GM21576 (cell line): ENCODE measurements around the gene OR56A3.

ENCODE experiments used
- ATAC-seq: cut with Tn5 transposase; IDR thresholded peaks from one replicate; pipeline ENCODE4 v1.9.1; 2021; ENCODE audit warnings: mild to moderate bottlenecking, moderate library complexity; ENCODE audit not compliant: unreplicated experiment

Gene OR56A3

DNA sequence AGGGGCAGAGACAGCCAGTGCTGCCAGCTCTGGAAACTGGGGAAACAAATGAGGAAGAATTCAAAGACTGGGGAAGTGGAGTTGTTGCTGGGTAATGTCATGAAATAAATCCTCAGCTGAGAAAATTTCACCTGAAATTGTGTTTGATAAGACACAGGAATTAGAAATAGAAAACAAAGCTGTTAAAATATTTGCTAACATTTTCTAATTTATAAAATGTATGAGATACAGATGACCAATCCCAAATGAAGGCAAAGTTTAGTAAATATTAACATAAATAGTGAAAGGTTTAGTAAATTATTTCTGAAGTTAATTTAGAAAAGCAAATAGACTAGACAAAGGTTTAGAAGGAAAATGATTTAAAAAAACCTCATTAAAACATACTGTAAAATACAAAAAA is 26.3 kb downstream of the OR56A3 start, which contains the start of gene OR56A5:
TSS of gene OR56A5 (minus strand) at position 101 of the 400 bp plus-strand sequence. CDS start at position 101, 0 bp downstream.
- ATAC-seq, result no peak

DNA sequence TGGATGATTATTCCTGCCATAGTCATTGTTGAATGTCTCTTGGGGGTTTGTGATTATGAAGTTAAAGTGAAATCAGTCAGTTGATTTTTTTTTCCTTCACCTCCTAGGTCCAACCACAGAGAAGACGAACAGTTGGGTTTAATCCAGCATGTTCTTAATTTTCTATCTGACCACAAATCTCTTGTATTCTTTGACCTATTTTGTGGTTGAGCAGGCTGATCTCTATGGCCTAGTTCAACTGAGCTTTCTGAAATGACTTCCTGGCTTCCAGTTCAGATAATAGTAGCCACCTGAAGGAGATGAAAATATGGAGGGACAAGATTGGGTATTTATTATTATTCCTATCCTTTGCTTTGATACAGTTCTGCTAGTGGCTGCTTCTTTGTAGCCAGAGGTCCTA is 31.5 kb downstream of the OR56A3 start:
- ATAC-seq, result no peak

DNA sequence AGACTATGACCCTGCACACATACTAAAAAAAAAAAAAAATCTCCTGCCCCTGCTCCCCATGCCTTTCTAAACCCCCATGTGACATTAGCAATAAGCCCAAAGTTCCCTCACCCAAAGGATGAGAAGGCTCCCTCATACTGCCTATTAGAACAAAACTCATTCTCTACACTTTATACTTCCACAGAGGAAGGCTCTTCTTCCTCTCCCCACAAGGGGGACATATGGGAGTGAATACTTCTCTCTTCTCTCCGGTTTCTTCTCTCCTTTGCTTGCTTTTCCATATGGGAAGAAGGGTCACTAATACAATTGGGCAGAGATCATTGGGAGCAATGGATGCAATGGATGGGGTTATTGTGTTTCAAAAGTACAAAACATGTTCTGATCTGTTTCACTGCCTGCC is 41.4 kb downstream of the OR56A3 start:
- no peak for ATAC-seq

DNA sequence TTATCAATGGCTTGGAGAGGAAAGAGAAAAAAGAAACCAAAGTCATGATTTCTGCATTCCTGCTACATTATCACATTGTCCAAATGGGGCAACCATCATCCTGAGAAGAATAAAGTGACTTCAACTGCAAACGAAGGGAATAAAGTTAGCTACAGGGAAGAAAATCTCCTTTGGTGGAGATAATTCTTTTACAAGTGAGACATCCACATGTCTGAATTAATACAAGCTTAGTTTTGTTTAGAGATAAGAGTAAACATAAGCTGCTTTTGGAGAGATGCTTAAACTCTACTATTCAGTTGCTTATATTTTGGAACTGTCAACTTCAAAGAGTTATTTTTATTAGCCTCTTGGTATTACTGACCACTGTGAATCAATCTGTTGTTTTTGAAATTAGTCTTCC is 44.8 kb downstream of the OR56A3 start, which contains the start of gene OR52L1:
TSS of gene OR52L1 (minus strand) at position 101 of the 400 bp plus-strand sequence. CDS start at position 46, 55 bp downstream.
- ATAC-seq, result no peak

DNA sequence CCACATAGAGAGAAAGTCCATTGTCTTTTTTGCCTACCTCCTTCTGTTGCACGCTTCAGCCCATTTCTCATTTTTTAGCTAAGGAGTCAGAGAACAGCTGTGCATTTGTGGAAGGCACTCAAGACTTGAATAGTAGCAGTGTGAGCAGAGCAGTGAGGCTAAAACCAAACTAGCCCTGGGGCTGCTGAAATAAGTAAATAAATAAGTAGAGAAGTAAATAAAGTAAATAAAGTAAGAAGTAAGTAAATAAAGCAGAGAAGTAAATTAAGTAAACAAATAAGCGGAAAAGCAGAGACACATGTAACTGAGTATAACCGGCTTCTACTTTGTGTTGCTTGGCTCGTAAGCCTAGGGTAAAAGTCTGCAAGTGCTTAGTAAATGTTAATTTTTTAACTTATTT is 47.2 kb downstream of the OR56A3 start:
- no peak for ATAC-seq

DNA sequence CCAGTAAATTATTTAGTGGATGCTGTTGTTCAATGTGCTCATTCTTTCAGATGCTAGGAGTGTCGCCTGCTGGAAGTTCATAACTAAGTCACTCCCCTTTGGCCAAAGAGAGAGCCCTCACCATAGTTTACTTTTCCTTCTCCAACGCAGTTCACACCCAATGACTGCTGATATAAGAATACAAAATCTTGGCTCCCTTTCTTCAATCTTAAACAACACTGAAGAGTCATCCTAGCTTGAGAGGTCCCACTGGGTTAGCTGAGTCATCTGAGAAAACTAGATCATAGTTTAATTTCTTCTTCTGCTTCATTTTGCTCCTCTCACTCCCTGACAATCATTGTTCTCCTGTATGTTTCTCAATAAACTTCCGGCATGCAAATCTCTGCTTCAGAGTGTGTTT is 50.1 kb downstream of the OR56A3 start:
- ATAC-seq, result no peak

DNA sequence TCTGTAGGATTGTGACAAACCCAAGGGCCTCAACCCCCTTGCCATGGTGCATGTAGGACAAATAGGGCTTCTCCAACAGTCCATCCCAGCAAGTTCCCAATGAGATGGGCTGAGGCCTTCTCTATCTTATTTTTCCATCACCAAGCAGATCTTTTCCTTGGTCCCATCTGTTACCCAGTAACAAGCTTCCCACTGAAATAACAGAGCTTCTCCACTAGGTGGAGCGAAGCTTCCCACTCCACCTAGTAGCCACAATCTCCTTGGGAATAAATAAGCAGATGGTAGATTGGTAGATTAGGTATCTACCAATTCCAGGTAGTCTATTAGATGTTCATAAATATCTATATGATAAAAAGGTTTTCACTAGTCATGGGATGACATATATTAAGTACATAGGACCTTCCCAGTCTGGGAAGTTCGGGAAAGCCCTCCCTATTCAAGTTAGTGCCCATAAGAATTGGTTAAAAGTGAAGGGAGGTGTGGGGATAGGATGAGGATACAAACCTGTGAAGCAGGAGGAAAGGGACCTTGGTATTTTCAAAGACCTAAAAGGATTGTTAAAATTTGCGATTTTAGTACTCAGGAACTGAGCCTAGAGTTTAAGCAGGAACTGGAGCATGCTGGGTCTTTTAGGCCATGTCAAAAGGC is 50.7 kb downstream of the OR56A3 start:
- ATAC-seq, result no peak

DNA sequence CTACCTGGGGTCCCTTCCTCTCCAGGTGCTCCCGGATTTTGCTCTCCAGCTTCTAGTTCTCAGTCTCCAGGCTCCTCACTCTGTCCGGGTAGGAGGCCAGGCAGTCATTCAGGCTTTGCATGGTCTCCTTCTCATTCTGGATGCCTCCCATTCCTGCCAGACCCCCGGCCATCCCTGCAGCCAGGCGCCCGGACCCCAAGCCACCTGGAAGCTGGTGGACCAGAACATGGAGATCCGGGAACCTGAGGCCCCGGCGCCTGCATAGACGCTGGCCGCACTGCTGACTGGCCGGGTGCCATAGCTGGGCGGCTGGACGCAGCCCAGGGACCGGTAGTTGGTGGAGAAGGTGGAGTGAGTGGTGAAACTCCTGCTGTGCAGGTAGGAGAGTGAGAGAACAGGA is 52.7 kb downstream of the OR56A3 start:
- no peak for ATAC-seq
